Measurements from ENCODE around the gene SUSD1. TPM values are rescaled to one million over a fixed set of nuclear protein-coding genes. Genes with fewer than 3 reads are reported as not detected.
"Not testable (repeated sequence)": the region's sequence is repeated elsewhere in the genome, so short reads cannot be mapped to it uniquely, and the experiment has no call there.

The SUSD1 gene
- total RNA-seq, 1 donor from 2014 or later, result 19.9 TPM

DNA sequence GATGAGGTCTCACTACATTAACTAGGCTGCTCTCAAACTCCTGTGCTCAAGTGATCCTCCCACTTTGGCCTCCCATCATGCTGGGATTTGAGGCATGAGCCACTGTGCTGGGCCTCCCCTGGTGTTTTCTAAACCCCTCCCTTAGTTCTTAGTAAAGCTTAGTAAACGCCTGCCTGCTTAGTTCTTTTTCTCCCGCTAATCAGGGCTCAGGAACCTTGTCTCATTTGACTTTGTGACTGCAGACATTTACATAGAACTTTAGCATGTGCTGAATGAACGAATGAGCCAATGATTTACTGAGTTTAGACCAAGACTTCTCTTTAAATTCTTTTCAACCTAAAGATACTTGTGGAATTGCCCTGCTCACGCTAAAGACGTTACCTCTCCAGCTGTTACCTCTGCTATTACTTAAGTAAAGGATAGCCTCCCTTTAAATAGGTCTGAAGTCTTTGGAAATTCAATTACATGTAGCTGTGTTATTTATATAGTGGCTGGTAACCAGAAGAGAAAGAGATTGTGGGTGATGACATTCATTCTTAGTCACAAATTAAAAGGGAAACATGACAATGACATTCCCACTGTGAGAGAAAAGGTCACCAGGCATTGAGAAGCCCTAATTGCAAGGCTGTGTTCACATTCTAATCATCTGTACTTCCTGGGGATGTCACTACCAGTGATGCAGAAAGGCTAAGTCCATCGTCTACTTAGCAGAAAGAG, 18.6 kb upstream of the SUSD1 start:
- H3K9me3 Mint-ChIP-seq (ENCODE audit: unreplicated experiment), result peaks cover 1% of the 10 kb centered on the region
- TF ChIP-seq, protein P1, sequence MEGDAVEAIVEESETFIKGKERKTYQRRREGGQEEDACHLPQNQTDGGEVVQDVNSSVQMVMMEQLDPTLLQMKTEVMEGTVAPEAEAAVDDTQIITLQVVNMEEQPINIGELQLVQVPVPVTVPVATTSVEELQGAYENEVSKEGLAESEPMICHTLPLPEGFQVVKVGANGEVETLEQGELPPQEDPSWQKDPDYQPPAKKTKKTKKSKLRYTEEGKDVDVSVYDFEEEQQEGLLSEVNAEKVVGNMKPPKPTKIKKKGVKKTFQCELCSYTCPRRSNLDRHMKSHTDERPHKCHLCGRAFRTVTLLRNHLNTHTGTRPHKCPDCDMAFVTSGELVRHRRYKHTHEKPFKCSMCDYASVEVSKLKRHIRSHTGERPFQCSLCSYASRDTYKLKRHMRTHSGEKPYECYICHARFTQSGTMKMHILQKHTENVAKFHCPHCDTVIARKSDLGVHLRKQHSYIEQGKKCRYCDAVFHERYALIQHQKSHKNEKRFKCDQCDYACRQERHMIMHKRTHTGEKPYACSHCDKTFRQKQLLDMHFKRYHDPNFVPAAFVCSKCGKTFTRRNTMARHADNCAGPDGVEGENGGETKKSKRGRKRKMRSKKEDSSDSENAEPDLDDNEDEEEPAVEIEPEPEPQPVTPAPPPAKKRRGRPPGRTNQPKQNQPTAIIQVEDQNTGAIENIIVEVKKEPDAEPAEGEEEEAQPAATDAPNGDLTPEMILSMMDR (IDR thresholded peaks at IDR 0.05; ENCODE audit: partially characterized antibody, unreplicated experiment), result no peak
- H3K4me1 Mint-ChIP-seq (ENCODE audit: low read depth, unreplicated experiment), result no peaks in the 10 kb centered on the region
- H3K27ac Mint-ChIP-seq (ENCODE audit: unreplicated experiment), result no peak overlapping the region
- DNase-seq, result no peak
- H3K27me3 Mint-ChIP-seq (ENCODE audit: unreplicated experiment), result no peaks in the 10 kb centered on the region
- no peak overlapping the region for H3K4me3 Mint-ChIP-seq (ENCODE audit: unreplicated experiment)
- H3K36me3 Mint-ChIP-seq (ENCODE audit: unreplicated experiment), result no peaks in the 10 kb centered on the region

DNA sequence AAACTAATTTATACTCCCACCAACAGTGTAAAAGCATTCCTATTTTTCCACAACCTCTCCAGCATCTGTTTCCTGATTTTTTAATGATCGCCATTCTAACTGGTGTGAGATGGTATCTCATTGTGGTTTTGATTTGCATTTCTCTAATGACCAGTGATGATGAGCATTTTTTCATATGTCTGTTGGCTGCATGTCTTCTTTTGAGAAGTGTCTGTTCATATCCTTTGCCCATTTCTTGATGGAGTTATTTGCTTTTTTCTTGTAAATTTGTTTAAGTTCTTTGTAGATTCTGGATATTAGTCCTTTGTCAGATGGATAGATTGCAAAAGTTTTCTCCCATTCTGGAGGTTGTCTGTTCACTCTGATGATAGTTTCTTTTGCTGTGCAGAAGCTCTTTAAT, 15.2 kb upstream of the SUSD1 start:
- not testable (repeated sequence) for H3K27ac Mint-ChIP-seq (ENCODE audit: unreplicated experiment); H3K9me3 Mint-ChIP-seq (ENCODE audit: unreplicated experiment); DNase-seq; H3K4me3 Mint-ChIP-seq (ENCODE audit: unreplicated experiment); H3K4me1 Mint-ChIP-seq (ENCODE audit: low read depth, unreplicated experiment); H3K36me3 Mint-ChIP-seq (ENCODE audit: unreplicated experiment); H3K27me3 Mint-ChIP-seq (ENCODE audit: unreplicated experiment)

DNA sequence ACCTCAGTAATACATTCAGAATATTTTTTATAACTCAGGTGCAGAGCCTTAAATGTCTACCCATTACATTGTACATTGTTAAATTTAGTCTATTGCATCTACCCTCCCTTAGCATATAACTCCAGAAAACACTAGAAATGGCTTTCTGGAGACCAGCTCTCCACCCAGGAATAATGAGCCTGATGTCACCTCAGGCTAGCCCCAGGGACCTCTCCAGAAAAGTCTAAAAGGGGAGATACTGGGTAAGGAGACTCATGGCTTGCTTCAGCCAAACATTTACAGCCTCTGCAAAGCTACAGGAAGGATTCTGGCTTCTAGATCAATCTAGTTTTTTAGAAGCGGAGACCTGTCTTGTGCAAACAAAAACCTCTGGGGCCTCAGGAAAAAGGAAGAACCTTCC, 13.8 kb upstream of the SUSD1 start:
- no peak for DNase-seq
- Mint-ChIP-seq H3K4me3 (ENCODE audit: unreplicated experiment) (no peak overlapping the region), H3K27me3 (ENCODE audit: unreplicated experiment) (peaks cover 1% of the 10 kb centered on the region), H3K9me3 (ENCODE audit: unreplicated experiment) (peaks cover 1% of the 10 kb centered on the region), H3K27ac (ENCODE audit: unreplicated experiment) (no peak overlapping the region), H3K4me1 (ENCODE audit: low read depth, unreplicated experiment) (no peaks in the 10 kb centered on the region), H3K36me3 (ENCODE audit: unreplicated experiment) (no peaks in the 10 kb centered on the region)
- TF ChIP-seq, protein P1 (IDR thresholded peaks at IDR 0.05; ENCODE audit: partially characterized antibody, unreplicated experiment), result no peak

DNA sequence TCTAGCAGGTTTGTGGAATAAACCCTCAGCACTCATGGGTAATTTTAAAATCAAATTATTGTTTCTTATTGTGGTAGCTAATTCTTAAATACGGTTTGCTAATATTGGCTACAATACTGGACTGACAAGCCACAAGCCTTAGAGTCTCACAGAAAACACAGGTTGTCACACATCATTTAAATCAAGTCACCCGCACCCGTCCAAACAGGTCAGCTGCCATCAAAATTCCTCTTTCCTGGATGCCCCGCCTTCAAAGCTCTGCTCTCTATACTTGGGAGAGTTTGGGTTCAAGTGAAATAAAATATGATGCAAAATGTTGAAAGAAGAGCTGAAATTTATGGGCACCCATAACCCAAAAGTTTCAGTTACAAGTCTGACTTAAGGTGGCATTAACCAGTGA, 12.3 kb upstream of the SUSD1 start:
- peaks cover 1% of the 10 kb centered on the region for H3K27me3 Mint-ChIP-seq (ENCODE audit: unreplicated experiment)
- TF ChIP-seq, protein P1 (IDR thresholded peaks at IDR 0.05; ENCODE audit: partially characterized antibody, unreplicated experiment), result no peak
- no peak overlapping the region for H3K27ac Mint-ChIP-seq (ENCODE audit: unreplicated experiment)
- no peaks in the 10 kb centered on the region for H3K4me1 Mint-ChIP-seq (ENCODE audit: low read depth, unreplicated experiment)
- H3K36me3 Mint-ChIP-seq (ENCODE audit: unreplicated experiment), result no peaks in the 10 kb centered on the region
- no peak for DNase-seq
- no peak overlapping the region for H3K4me3 Mint-ChIP-seq (ENCODE audit: unreplicated experiment)
- peaks cover 1% of the 10 kb centered on the region for H3K9me3 Mint-ChIP-seq (ENCODE audit: unreplicated experiment)

DNA sequence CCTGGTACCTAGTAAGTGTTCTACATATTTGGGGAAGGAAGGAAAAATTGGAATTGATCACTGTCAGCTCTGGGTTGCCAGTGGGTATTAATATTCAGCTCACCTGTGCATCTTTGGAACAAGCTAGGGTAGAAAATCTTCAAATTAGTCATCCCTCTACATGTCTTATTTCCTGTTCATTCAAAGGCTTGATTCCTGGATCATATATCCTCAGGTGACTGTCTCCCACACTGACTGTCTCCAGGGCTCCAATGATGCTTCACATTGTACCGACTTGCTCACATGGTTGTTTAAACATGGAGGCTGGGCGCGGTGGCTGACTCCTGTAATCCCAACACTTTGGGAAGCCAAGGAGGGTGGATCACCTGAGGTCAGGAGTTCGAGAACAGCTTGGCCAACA, 11.6 kb upstream of the SUSD1 start:
- TF ChIP-seq, protein P1 (IDR thresholded peaks at IDR 0.05; ENCODE audit: partially characterized antibody, unreplicated experiment), result no peak
- H3K36me3 Mint-ChIP-seq (ENCODE audit: unreplicated experiment), result no peaks in the 10 kb centered on the region
- peaks cover 1% of the 10 kb centered on the region for H3K9me3 Mint-ChIP-seq (ENCODE audit: unreplicated experiment)
- no peaks in the 10 kb centered on the region for H3K4me1 Mint-ChIP-seq (ENCODE audit: low read depth, unreplicated experiment)
- no peak for DNase-seq
- peaks cover 1% of the 10 kb centered on the region for H3K27me3 Mint-ChIP-seq (ENCODE audit: unreplicated experiment)
- H3K27ac Mint-ChIP-seq (ENCODE audit: unreplicated experiment), result no peak overlapping the region
- no peak overlapping the region for H3K4me3 Mint-ChIP-seq (ENCODE audit: unreplicated experiment)
